Measurements from ENCODE around the gene IFT43.

The IFT43 gene

DNA sequence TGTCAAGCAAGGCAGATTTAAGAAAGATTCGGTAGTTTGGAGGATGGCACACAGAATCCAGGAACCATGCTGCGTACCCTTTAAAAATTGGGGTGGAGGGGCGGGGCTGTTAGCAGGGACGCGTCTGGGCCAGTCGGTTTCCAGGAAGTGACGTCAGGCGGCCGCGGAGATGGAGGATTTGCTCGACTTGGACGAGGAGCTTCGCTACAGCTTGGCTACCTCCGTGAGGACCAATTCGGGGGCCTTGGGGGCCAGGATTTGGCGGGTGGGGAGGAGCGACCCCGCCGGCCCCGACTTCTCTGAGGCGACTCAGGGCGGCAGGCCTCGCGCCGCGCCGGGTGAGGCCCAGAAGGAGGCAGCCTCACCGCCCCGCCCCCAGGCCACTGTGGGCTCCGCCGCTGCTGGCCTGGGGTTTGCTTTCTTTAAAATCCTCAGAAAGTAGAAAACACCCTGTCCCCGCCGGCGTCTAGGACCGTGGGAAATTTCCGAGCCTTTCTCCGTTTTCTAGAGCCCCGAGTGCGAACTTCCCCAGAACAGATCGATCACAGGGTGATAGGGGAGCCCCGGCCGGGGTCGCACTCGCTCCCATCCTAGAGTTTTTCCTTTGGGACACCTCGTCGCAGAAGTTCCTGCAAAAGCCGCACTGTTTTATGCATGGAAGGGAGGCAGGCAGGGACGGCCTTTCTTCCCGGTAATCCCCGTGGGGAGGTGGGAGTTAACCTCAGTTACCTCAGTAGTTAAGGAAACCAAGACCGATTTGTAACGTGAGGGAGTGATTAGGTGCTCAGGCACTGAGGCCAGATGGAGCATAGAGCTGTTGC is at the start of gene IFT43:
TSS of gene IFT43 (plus strand) at position 146 of the 821 bp plus-strand sequence. CDS start at position 170, 24 bp downstream.
- DNase-seq (ENCODE audit: low read depth) = peak; percentile 90

DNA sequence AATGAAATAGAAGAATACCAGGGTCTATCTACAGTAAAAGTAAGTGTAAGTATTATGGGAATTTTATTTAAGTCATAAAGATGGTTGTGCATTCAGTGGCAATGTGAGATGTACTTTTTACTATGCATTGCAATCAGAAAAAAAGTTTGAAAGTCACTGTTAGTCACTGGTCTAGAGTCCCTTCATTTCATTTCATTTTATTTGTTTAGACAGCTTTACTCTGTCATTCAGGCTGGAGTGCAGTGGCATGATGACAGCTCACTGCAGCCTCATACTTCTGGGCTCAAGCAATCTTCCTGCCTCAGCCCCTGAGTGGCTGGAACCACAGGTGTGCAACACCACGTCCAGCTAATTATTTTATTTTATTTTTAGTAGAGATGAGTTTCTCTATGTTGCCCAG is 46.4 kb upstream of the IFT43 start:
- DNase-seq (ENCODE audit: low read depth) = no peak

DNA sequence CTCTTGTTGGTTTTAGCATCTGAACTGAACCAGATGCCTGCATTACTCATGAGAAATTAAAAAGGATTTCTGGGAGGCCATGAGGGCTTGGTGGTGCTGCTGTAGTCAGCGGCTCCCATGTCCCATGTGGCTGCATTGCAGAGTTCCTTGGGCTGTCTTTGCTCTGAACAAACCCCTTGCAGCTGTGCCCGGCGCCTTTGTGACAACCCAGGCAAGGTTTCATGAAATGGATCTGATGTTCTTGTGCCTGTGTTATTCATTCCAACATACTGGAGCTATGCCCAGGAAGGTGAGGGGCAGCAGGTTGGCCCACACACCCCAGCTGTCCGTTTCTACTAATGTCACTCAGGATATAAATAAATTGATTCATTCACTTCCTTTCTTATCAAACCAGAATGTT is 44.5 kb upstream of the IFT43 start:
- no peak for DNase-seq (ENCODE audit: low read depth)

DNA sequence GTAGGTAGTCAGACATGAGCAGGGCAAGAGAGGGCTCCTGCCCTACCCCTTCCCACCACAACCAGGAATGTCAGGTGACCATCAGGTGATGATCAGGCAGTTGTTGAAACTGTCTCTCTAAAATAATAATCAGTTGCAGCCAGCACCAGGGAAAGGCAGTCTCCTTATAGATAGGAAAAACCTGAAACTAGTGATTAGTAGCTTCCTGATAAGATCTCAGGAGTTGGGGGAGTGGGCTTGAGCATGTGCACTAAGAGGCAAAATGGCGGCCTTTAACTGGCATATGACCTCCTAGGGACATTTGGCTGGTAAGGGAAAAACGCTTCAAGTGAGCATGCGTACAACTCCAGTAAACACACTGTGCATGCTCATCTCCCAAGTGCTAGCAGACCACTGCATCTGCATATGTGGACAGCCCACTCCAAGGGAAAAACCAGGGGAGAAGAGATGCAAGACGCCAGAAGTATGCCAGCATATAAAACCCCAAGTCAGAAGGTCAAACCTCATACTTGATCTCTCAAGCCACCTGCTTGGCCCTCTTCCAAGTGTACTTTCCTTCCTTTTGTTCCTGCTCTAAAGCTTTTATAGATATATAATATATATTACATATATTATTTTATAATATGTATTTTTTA is 40.8 kb upstream of the IFT43 start:
- no peak for DNase-seq (ENCODE audit: low read depth)

DNA sequence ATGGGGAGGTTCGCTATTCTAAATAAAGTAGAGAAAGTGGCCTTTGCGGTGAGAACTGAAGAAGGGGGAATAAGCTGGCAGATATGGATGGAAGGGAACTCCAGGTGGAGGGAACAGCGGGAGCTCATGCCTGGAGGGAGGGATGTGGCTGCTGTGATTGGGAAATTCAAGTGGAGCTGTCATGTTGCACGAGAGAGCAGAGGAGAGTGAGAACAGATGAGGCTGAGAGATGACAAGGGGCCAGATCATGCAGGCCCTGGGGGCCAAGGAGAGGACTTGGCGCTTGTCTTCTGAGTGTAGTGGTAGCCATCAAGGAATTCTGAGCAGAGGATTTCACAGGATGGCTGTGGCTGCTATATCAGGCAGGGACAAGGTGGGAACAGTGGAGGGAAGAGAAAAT is 38.8 kb upstream of the IFT43 start:
- no peak for DNase-seq (ENCODE audit: low read depth)

DNA sequence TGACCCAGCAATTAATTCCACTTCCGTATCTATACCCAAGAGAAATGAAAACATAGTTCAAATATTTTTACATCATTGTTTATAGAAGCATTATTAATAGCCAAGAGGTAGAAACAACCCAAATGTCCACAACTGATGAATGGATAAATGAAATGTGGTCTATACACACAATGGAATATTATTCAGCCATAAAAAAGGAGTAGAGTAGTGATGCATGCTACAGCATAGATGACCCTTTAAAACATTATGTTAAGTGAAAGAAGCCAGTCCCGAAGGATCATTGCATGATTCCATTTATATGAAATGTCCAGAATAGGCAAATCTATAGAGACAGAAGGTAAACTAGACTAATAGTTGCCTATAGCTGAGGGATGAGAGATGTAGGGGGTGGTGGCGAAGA is 33.1 kb upstream of the IFT43 start:
- DNase-seq (ENCODE audit: low read depth) = no peak

DNA sequence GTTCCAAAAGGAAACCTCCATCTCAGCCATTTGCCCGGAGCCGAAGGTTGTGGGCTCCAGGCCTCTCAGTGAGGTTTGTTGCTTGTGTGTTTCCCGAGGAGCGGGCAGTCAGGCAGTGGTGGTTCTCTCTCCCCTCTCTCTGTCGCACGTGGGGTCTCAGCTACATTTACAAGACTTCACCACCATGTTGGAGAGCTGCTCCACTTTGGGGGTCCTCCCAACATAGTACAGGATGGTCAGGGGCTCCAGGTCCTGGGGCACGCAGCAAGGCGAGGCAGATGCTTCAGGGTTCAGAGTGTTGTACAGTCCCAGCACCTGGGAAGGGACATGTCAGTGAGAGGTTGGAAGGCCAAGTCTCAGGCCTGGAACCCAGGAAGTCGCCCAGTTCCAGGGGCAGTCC is 26.5 kb upstream of the IFT43 start:
- DNase-seq (ENCODE audit: low read depth) = no peak

DNA sequence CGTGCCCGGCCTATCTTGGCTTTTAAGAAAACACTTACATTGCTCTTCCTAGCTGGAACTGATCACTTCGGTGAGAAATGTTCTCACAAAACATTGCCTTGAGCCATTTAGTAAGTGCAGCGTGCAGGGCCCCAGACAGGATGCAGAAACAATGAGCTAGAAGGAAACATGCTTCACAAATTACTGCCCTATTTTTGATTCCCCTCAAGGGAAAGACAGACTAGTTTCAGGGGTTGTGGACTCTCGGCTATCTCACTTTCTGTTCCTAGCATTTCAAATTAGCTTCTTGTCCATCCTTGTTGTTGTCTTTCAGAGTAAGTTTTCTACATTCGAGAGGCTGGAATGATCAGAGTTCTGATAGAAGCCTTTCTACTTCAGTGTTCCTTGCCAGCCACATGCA is 25.3 kb upstream of the IFT43 start:
- no peak for DNase-seq (ENCODE audit: low read depth)

DNA sequence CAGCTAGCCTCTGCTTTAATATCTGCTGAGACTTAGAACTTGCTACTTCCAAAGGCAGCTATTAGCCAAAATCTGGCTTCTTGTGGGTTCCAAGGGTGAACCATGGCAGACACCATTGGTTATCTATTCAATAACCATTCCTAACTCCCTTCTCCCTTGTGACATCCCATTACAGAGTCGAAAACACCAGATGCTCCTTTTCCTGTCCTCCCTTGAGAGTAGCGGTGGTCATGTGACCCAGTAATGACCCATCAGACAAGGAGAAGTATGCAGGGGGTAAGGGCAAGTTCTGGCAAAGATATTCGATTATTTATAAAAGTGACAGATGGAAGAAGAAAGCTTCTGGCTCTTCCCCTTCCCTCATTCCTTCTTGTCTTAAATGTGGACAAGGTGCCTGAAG is 23.9 kb upstream of the IFT43 start:
- DNase-seq (ENCODE audit: low read depth) = no peak

DNA sequence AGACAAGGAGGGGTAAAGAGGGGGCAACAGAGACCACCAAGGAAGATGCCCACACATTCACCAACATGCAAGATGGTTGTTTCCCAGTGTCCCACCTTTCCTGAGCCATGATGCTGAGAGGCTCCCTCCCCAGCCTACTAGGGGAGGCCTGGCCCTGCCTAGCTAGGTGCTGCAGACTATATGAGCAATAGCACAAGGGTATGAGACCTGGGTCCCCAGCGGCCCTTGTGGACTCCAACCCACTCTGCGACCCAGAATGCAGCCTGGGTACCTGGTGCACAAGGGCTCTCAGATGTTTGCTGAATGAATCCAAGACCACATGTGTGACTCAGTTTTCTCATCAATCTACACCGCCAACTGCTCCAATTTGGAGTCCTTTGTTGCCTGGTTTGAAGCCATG is 17.7 kb upstream of the IFT43 start:
- DNase-seq (ENCODE audit: low read depth) = no peak

DNA sequence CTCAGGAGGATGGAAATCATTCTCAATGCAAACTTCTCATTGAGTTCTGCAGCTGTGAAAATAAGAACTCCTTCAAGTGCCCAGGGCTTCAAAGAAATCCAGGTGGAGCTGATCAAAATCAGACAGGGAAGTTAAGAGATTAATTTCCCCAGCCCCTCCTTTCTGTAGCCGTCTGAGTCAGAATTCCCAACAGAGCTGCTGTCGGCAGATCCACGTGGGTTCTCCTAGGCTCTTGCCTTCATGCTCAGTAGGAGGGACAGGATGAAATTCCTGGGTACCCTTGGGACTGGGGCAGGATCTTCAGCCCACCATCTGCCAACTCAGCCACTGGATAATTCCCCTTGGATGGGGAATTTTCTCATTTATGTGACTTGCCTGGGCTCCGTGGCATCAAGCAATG is 17.1 kb upstream of the IFT43 start:
- DNase-seq (ENCODE audit: low read depth) = no peak

DNA sequence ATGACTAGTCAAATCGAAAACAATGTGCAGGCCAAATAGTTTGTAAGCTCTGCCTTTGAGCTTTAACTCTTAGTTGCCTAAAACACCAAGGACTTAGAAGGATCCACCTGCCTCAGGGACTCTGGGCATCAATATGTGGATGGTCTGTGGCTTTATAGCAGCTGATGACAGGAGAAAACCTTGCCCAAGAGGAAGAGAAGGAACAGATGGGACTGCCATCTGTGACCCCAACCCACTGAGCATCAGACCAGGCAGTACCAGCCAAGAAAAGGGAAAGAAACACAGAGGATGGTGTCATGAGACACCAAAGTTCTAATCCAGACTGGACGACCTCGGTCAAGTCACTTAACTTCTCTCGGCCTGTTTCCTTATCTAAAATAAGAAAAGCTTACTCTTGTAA is 16.4 kb upstream of the IFT43 start:
- DNase-seq (ENCODE audit: low read depth) = no peak

DNA sequence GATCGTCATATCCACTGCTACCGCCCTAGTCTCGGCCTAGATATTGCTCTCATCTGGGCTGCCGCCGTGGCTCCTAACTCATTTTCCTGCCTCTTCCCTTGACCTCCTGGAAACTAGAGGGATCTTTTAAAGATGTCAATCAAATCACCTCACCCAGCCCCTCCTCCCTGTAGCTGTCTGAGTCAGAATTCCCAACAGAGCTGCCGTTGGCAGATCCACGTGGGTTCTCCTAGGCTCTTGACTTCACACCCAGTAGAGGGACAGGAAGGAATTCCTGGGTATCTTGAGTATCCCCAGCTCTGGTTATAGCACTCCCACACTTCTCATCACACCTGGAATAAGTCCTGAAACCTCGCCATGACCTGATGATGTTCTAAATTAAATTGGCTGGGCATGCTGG is 15.7 kb upstream of the IFT43 start:
- no peak for DNase-seq (ENCODE audit: low read depth)

DNA sequence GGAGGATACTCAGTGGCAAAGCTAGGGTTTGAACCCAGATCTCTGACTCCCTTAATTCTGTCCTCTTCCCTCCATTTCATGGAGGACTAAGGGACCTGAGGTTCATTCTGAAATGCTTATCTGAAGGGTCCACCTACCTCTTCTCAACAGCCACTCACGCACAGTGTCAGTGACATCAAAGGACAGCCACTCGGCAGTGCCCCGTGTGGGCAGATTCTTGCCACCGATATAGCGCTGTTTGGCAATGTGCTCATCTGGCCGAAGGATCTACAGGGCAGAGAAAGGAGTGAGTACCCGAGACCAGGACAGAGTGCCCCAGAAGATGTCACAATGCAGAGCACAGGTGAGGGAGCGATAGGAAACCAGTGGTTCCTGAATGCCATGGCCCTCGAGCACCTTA is 14.6 kb upstream of the IFT43 start:
- no peak for DNase-seq (ENCODE audit: low read depth)

DNA sequence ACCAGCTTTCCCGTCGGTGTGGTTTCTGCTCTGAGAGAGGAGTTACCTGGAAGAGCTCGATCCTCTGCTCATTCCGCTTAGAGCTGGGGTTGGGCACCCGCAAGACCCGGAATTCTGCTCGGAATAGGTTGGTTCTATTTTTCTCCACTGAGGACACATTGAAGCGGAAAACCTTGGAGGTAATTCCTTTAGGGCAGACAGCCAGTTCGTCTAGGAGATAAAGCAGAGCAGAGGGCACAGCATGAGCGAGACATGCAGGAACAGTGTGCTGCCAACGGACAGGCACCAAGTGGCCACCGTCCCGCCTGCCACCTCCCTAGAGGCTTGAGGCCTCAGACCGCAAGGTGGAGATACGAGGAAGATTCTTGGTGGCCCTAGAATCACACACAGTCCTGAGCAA is 14.1 kb upstream of the IFT43 start:
- no peak for DNase-seq (ENCODE audit: low read depth)

DNA sequence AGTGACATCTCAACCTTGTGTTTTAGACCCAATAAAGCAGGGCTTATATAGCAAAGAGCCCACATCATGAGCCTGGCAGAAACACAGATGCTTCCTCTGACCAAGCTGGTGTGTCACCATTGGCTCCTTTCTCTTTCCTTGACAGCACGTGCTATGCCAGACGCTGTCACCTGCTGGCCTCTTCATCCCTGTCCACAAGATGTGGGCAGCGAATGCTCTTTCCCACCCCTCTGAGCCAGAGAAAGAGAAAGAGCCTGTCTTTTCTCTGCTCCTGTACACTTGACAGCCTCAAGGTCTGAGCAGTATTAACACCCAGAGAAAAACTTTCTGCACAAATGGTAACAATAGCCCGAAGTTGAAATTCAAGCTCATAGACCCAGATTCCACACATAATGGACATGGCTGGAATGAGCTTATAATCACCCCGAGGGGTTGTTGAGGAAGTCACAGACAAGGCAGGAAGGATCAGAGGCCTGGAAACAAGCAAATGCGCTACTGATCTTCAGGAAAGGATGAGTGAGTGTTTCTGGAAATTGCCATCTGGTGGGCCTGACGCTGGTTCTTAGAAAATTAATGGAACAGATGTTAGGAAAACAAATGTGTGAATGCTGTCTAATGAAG is 12.7 kb upstream of the IFT43 start:
- no peak for DNase-seq (ENCODE audit: low read depth)

DNA sequence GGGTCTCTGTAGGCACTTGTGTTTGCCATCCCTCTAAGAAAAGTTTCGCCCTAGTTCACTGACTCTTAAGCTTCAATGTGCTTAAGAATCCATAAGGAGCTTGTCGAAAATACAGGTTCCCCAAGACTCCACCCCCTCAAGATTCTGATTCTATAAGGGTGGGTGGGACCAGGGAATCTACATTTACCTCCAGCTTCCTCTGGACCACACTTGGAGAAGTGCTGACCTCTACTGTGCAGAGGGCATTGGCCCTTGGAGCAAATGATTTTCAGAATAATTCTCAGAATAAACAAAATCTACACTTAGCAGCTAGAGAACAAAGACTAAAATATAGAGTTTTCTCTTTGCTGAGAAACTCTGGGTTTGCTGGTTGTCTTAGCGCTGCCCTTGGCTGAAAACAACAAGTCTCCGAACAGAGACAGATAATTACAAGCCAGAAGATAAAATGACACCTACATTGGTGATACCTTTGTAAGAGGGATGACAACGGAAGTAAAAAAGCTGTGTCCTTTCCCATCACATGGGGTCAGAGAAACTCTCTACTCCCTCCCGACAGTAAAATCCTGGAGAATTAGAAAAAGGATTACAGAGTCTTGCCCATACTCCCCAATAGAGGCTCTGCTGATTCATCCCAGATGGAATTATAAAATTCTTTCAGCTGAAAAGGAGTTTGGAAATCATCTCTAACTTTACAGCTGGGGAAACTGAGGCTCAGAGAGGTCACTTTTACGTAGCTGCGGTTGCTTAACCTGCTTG is 8.6 kb upstream of the IFT43 start:
- DNase-seq (ENCODE audit: low read depth) = no peak

DNA sequence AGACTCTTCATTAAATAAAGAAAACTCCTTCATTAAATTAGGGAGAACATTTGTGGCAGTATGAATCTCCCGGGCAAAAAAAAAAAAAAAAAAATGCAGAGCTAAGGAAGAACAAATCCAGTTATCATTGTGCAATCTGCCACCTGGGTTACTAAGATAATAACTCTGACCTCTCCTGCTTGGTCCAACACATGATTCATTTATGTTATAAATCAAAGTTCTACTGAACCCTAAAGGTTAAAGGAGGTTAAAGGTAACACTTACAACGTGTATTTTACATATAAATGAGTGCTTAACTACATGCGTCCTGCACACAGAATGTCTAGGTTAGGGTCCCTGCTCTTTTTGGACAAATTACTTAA is 8.0 kb upstream of the IFT43 start:
- no peak for DNase-seq (ENCODE audit: low read depth)

DNA sequence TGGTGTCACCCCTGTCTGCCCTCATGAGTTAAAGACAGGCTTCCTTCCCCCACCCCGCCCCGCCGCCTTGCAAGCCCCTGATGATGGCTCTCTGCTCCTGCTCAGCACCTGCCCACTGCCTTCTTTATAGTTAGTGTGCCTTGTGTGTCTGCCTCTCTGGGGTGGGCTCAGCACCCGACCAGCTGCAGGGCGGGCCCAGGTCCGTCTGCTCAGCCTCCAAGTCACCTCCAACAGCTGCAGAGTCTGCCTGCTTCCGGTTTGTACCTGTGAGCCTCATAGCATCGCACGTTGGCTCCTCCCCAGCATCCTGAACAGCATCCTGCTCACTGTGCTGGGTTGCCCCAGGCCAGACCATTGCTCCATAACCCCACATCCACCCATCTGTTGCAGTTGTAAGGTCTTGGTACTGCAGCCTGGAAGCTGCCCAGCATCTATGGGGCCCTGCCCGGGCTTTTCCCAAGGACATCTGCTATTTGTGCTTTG is 7.3 kb upstream of the IFT43 start:
- no peak for DNase-seq (ENCODE audit: low read depth)

DNA sequence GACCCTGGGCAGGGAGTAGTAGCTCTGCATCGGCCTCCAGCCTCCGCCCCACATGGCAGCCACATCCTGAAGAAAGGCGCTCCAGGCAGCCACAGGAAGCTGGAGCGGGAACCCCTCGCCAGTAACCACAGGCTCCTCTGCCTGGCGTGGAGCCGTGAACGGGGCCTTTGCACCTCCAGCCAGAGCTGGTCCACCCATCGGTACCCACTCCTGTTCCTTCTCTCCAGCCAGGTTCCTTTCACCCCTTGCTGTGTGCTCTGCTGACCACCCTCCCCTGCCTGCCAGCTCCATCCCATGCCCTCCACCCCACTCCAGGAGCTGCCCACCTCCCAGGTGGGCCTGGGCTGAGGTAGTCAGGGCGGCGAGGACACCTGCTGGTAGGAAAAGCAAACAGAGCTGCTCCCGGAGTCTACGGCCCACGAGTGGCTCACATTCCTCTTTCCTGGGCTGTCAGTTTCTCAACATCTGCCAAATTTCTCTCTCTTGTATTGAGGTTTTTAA is 6.4 kb upstream of the IFT43 start:
- no peak for DNase-seq (ENCODE audit: low read depth)

DNA sequence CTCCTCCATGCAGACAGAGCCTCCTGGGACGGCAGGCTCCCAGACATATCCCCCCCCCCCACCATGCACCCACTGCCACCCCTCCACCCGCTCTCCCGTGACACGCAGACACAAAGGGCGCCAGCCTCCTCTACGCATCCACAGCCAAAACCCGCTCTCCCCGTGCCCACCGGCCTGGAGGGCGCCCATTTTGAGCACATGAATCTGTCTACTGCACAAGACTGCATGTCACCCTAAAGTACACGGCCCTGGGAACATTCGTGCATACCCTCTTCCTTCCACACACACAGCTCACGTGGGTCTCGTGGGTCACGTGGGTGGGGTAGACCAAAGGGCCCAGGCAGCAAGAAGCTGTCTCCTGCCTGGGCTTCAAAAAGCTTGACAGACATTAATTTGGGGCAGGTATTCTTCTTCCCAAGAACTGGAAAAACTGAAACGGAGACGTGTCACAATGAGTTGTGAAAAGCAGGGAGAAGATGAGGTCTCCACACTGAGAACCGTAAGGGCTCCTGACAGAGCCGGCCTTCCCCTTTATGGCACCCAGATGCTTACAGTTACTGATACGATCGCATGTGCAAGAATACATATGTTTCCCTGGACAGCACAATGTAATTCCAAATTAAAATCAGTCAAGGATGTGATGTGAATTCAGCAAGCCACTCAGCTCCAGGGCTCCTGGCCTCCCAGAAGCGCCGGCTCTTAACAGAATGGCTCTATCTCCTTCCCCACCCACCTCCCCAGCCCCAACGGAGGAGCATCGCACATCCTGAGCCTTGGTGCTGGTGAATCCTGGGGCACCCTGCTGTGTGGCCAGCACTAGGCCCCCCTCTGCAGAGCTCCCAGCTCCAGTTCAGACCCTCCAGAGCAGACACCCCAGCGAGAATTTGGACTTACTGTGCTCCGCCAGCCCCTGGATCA is 5.7 kb upstream of the IFT43 start:
- DNase-seq (ENCODE audit: low read depth) = no peak

All from stimulated activated CD8-positive, alpha-beta memory T cell treated with anti-CD3 and anti-CD28 coated beads, Interleukin-7, amount 100 ng/mL, for 24 hours (primary cell).